Measurements from ENCODE around the gene SHISA6.

GRCh38 chr17:11328770-11329169, 87.8 kb downstream of the SHISA6 start:
- TF ChIP-seq CTCF (IDR thresholded peaks at IDR 0.05) (no peak), POLR2A (IDR thresholded peaks at IDR 0.05) (no peak)
